ENCODE data around the gene RAPSN. TPM values are rescaled to one million over a fixed set of nuclear protein-coding genes. Genes with fewer than 3 reads are reported as not detected.

Gene RAPSN
- total and polyA plus RNA-seq, 2 of the 8 experiments (the other 6 are each of a cell fraction or from before 2014, with no cell fraction given) = 0.06 to 0.34 TPM

DNA sequence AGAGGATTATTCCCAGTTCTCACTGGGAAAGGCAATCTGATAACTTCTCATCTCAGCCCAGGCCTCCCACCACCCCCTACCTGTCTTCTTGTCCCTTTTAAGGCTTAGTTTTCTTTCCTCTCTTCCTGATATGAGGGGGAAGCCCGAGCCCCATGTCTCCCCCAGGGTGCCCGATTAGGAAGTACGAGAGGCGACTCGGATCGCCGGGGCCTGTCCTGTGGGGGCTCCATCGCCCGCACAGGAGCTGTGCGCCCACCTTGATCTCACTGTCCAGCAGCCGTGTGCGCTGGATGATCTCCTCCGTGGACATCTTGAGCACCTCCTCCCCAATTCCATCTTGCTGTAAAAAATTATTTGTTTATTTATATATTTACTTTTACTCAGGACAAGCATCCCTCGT, 23.3 kb downstream of the RAPSN start:
- Histone ChIP-seq H4K91ac (replicated peaks; ENCODE audit: insufficient read length, low read length) (no peak overlapping the region), H3K36me3 (ENCODE audit: control insufficient read depth in 2 of 4, insufficient read depth in 4 of 4, low read length in 3 of 4) (peaks cover 14 to 35% (median 30%) of the 10 kb centered on the region in 4 experiments), H3K4ac (replicated peaks; ENCODE audit: insufficient read length, low read depth, low read length) (no peak overlapping the region), H2BK15ac (ENCODE audit: low read length) (no peak overlapping the region), H3K4me3 (ENCODE audit: extremely low read depth in 1 of 4, insufficient read depth in 2 of 4, low read depth in 3 of 4, low read length in 4 of 4) (peak overlapping the region; percentile 87 to 99 (median 96)), H2AK5ac (ENCODE audit: low read depth, low read length) (no peak overlapping the region), H3K79me2 (ENCODE audit: control insufficient read depth in 1 of 2, insufficient read depth in 2 of 2, low read length in 2 of 2) (peaks cover 0 to 12% of the 10 kb centered on the region in 2 experiments; a peak in 2 of 4 replicates), H3K27me3 (replicated peaks in 1 of 4; ENCODE audit: control insufficient read depth in 3 of 4, extremely low read depth in 1 of 4, insufficient read depth in 3 of 4, low read length in 3 of 4) (no peaks in the 10 kb centered on the region), H3K56ac (replicated peaks; ENCODE audit: insufficient read length, low read depth, low read length) (no peak overlapping the region), H3K9ac (replicated peaks in 1 of 4; ENCODE audit: extremely low read depth in 1 of 4, low read depth in 3 of 4, low read length in 3 of 4) (peak overlapping the region; percentile 85 to 96 (median 91)), H2AFZ (ENCODE audit: low read length) (peak overlapping the region; percentile 99; the same call in 1 of the 2 replicates), H4K20me1 (replicated peaks in 1 of 2; ENCODE audit: control insufficient read depth in 1 of 2, insufficient read depth in 2 of 2, low read length in 2 of 2) (peaks cover 0 to 4% of the 10 kb centered on the region in 2 experiments), H3K9me3 (ENCODE audit: insufficient read depth in 2 of 2, low read depth in 1 of 2, low read length in 1 of 2) (no peaks in the 10 kb centered on the region), H3K27ac (ENCODE audit: low read depth, low read length) (peak overlapping the region; percentile 98), H3K23me2 (ENCODE audit: low read depth, low read length) (no peaks in the 10 kb centered on the region; the same call in 1 of the 2 replicates), H2BK120ac (replicated peaks; ENCODE audit: low read depth, low read length) (no peak overlapping the region), H3K23ac (ENCODE audit: insufficient read length) (no peak overlapping the region), H3K4me1 (replicated peaks in 1 of 4; ENCODE audit: control insufficient read depth in 3 of 4, insufficient read depth in 4 of 4, low read length in 3 of 4) (peaks cover 0 to 6% (median 0%) of the 10 kb centered on the region in 4 experiments; a peak in 3 of 7 replicates), H2BK20ac (ENCODE audit: low read length) (no peak overlapping the region), H2BK12ac (ENCODE audit: low read depth, low read length) (peak overlapping the region; percentile 99; the same call in 1 of the 2 replicates), H4K8ac (ENCODE audit: extremely low read depth, insufficient read depth, low read length) (peak overlapping the region; percentile 99; the same call in 1 of the 2 replicates), H3K18ac (ENCODE audit: extremely low read depth, low read length) (no peak overlapping the region), H3K4me2 (ENCODE audit: insufficient read depth in 1 of 2, low read depth in 2 of 2, low read length in 2 of 2) (peak overlapping the region; percentile 72 to 75), H3K14ac (ENCODE audit: insufficient read length) (no peak overlapping the region), H3K79me1 (ENCODE audit: low read depth, low read length) (peaks cover 14% of the 10 kb centered on the region), H4K5ac (ENCODE audit: insufficient read length, low read depth, low read length) (no peak overlapping the region), H2BK5ac (ENCODE audit: low read depth, low read length) (peak overlapping the region; percentile 98)
- ChIA-PET CTCF (ENCODE audit: partially characterized antibody) (interaction anchor here (1.2 to 5.7 kb wide), 6 partner anchors 14 to 192 kb away, joined by 3 to 59 read pairs (median 4); partner anchors contain the start of gene SLC39A13), POLR2A (ENCODE audit: partially characterized antibody) (interaction anchor here (0.6 to 8.2 kb wide), 10 partner anchors 10 to 204 kb away, joined by 3 to 140 read pairs (median 4); partner anchors contain the start of genes ACP2, PTPMT1, RAPSN and SLC39A13)
- WGBS, 2 experiments (ENCODE audit: extremely low coverage in 1 of 2, insufficient coverage in 1 of 2, insufficient read length in 1 of 2, insufficient replicate concordance in 2 of 2, low coverage in 1 of 2, low lambda C conversion rate in 2 of 2, missing lambda C conversion rate in 1 of 2) = 5% methylated on average over 13 of the region's 14 CpGs; no CpG with 5 or more reads in 1 of the 2 experiments
- no peak for DNase-seq (ENCODE audit: low read depth in 1 of 2, low spot score in 2 of 2)
- no peak for FAIRE-seq
- TF ChIP-seq EGR1 (IDR thresholded peaks at IDR 0.05; ENCODE audit: borderline replicate concordance, low read depth, low read length) (no peak), CHD2 (IDR thresholded peaks at IDR 0.05; ENCODE audit: low read length) (no peak), MAFK (IDR thresholded peaks at IDR 0.05; ENCODE audit: low read depth, low read length) (no peak), SP2 (IDR thresholded peaks at IDR 0.05; ENCODE audit: low read length) (no peak), MAX (IDR thresholded peaks at IDR 0.05) (no peak), SP1 (IDR thresholded peaks at IDR 0.05; ENCODE audit: low read depth, low read length) (no peak), SUZ12 (IDR thresholded peaks at IDR 0.05; ENCODE audit: low read length) (no peak)
- TF ChIP-seq, protein P1, sequence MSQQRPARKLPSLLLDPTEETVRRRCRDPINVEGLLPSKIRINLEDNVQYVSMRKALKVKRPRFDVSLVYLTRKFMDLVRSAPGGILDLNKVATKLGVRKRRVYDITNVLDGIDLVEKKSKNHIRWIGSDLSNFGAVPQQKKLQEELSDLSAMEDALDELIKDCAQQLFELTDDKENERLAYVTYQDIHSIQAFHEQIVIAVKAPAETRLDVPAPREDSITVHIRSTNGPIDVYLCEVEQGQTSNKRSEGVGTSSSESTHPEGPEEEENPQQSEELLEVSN (IDR thresholded peaks at IDR 0.05) = no peak
